Endothelial cell (in vitro differentiated cells): ENCODE results near the gene PBX2. TPM values are rescaled to one million over a fixed set of nuclear protein-coding genes. Genes with fewer than 3 reads are reported as not detected.
A peak's percentile ranks its signal among the peaks of the same experiment; 100 is the strongest.

ENCODE experiments used
- DNase-seq: peaks from one replicate; pipeline ENCODE4 v3.0.0; 2021; ENCODE audit warnings: low spot score
- H3K27ac Mint-ChIP-seq: one replicate; pipeline ENCODE4 v1.8.0; 2021; ENCODE audit warnings: mixed read lengths, inconsistent platforms; ENCODE audit not compliant: unreplicated experiment
- H3K27me3 Mint-ChIP-seq: one replicate; pipeline ENCODE4 v1.8.0; 2021; ENCODE audit warnings: mild to moderate bottlenecking, moderate library complexity, mixed read lengths, inconsistent platforms; ENCODE audit not compliant: unreplicated experiment
- H3K36me3 Mint-ChIP-seq: one replicate; pipeline ENCODE4 v1.8.0; 2021; ENCODE audit warnings: mild to moderate bottlenecking, low read depth, mixed read lengths, inconsistent platforms; ENCODE audit not compliant: unreplicated experiment
- H3K4me1 Mint-ChIP-seq: one replicate; pipeline ENCODE4 v1.8.0; 2021; ENCODE audit warnings: mild to moderate bottlenecking, mixed read lengths, inconsistent platforms; ENCODE audit not compliant: unreplicated experiment
- H3K4me3 Mint-ChIP-seq: one replicate; pipeline ENCODE4 v1.8.0; 2021; ENCODE audit warnings: mild to moderate bottlenecking, mixed read lengths, inconsistent platforms; ENCODE audit not compliant: unreplicated experiment
- H3K9me3 Mint-ChIP-seq: one replicate; pipeline ENCODE4 v1.8.0; 2021; ENCODE audit warnings: mixed read lengths, inconsistent platforms; ENCODE audit not compliant: unreplicated experiment
- CTCF ChIP-seq: fragments of 200-600 bp; sonication (generic); IDR thresholded peaks from one replicate; pipeline ENCODE4 v1.5.0; 2021; ENCODE audit warnings: antibody characterized with exemption; ENCODE audit not compliant: unreplicated experiment
- total RNA-seq: library from RNA; stranded (reverse); fragmentation: NEBNext Ultra II Directional; extraction: Animal tissue kit (Norgen Biotek cat#: 25700); gene quantifications from one replicate; pipeline ENCODE4 v1.2.1, GENCODE V29; 2021; ENCODE audit not compliant: unreplicated experiment

PBX2 gene
- total RNA-seq, 1 donor from 2014 or later: 308 TPM

- no peaks in the 10 kb centered on the region for H3K9me3 Mint-ChIP-seq
- peaks cover 15% of the 10 kb centered on the region for H3K27me3 Mint-ChIP-seq
- no peak for TF ChIP-seq CTCF
- H3K27ac Mint-ChIP-seq: peak overlapping the region; percentile 89
- H3K36me3 Mint-ChIP-seq: peaks cover 42% of the 10 kb centered on the region
- H3K4me1 Mint-ChIP-seq: peaks cover 35% of the 10 kb centered on the region
- H3K4me3 Mint-ChIP-seq: peak overlapping the region; percentile 65
- no peak for DNase-seq
Observed at GRCh38 chr6:32167154-32167760, 22.7 kb downstream of the PBX2 start.

GRCh38 chr6:32166411-32167061 lies 23.5 kb downstream of the PBX2 start:
- DNase-seq: no peak
- TF ChIP-seq CTCF: no peak
- Mint-ChIP-seq H3K36me3 (peaks cover 43% of the 10 kb centered on the region), H3K4me1 (peaks cover 36% of the 10 kb centered on the region), H3K27ac (no peak overlapping the region), H3K27me3 (peaks cover 15% of the 10 kb centered on the region), H3K9me3 (no peaks in the 10 kb centered on the region), H3K4me3 (no peak overlapping the region)

GRCh38 chr6:32164295-32164694 lies 25.7 kb downstream of the PBX2 start, which contains the start of gene EGFL8:
TSS of gene EGFL8 (plus strand) at chr6:32164595. CDS start at chr6:32166166, 1,571 bp downstream.
- Mint-ChIP-seq H3K27me3 (peaks cover 13% of the 10 kb centered on the region), H3K4me3 (peak within 1 kb of the TSS; percentile 47), H3K4me1 (peaks cover 31% of the 10 kb centered on the region), H3K36me3 (peaks cover 32% of the 10 kb centered on the region), H3K9me3 (no peaks in the 10 kb centered on the region), H3K27ac (peak within 1 kb of the TSS; percentile 91)
- DNase-seq: no peak
- TF ChIP-seq CTCF: no peak

GRCh38 chr6:32163559-32164258 lies 26.3 kb downstream of the PBX2 start:
- Mint-ChIP-seq H3K27me3 (peaks cover 13% of the 10 kb centered on the region), H3K27ac (peak overlapping the region; percentile 91), H3K4me1 (peaks cover 31% of the 10 kb centered on the region), H3K36me3 (peaks cover 30% of the 10 kb centered on the region), H3K9me3 (no peaks in the 10 kb centered on the region), H3K4me3 (no peak overlapping the region)
- TF ChIP-seq CTCF: no peak
- no peak for DNase-seq
